ENCODE measurements around the gene NEAT1.
"Not testable (repeated sequence)": the region's sequence is repeated elsewhere in the genome, so short reads cannot be mapped to it uniquely, and the experiment has no call there.

The NEAT1 gene

GRCh38 chr11:65444314-65445051, 21.9 kb downstream of the NEAT1 start:
- peak; percentile 32 for TF ChIP-seq POLR2A (IDR thresholded peaks at IDR 0.05; ENCODE audit: extremely low read depth, insufficient read length)
- TF ChIP-seq MAX (IDR thresholded peaks at IDR 0.05; ENCODE audit: low read depth, low read length), result no peak
- TF ChIP-seq MYC (IDR thresholded peaks at IDR 0.05; ENCODE audit: low read depth, low read length), result no peak
- H3K4me3 ChIP-seq (ENCODE audit: low read depth, low read length), result no peak overlapping the region
- DNase-seq (ENCODE audit: low read depth), result no peak

DNA sequence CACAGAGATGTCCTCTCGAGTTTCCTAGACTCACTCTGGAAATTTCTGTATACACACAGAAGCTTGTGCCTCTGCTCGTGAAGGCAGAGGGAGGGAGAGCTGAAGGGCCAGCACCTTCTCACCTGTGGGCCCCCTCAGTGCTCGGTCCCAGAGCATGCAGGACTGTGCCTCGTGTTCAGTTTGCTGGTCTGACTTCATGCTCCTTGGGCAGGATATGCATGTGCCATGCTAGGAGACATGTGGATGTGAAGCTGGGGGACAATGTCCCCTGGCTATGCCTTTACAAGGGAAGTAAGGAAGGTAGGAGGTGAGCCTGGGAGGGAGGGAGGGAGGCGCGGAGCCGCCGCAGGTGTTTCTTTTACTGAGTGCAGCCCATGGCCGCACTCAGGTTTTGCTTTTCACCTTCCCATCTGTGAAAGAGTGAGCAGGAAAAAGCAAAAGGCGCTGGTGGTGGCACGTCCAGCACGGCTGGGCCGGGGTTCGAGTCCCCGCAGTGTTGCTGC, 22.6 kb downstream of the NEAT1 start:
- DNase-seq (ENCODE audit: low read depth), result no peak

GRCh38 chr11:65445604-65446445, 23.2 kb downstream of the NEAT1 start:
- no peak overlapping the region for H3K4me3 ChIP-seq (ENCODE audit: low read depth, low read length)
- DNase-seq (ENCODE audit: low read depth), result peak; percentile 61
- TF ChIP-seq POLR2A (IDR thresholded peaks at IDR 0.05; ENCODE audit: extremely low read depth, insufficient read length), result peak; percentile 26
- TF ChIP-seq, protein P1, sequence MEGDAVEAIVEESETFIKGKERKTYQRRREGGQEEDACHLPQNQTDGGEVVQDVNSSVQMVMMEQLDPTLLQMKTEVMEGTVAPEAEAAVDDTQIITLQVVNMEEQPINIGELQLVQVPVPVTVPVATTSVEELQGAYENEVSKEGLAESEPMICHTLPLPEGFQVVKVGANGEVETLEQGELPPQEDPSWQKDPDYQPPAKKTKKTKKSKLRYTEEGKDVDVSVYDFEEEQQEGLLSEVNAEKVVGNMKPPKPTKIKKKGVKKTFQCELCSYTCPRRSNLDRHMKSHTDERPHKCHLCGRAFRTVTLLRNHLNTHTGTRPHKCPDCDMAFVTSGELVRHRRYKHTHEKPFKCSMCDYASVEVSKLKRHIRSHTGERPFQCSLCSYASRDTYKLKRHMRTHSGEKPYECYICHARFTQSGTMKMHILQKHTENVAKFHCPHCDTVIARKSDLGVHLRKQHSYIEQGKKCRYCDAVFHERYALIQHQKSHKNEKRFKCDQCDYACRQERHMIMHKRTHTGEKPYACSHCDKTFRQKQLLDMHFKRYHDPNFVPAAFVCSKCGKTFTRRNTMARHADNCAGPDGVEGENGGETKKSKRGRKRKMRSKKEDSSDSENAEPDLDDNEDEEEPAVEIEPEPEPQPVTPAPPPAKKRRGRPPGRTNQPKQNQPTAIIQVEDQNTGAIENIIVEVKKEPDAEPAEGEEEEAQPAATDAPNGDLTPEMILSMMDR (IDR thresholded peaks at IDR 0.05; ENCODE audit: low read depth, low read length), result no peak

More for the DNA sequence above, 22.6 kb downstream of the NEAT1 start:
- H3K4me3 ChIP-seq (ENCODE audit: low read depth, low read length), result no peak overlapping the region
- TF ChIP-seq MAX (IDR thresholded peaks at IDR 0.05; ENCODE audit: low read depth, low read length), result 0 out of 2 replicates have a peak, but pooled peaks have one; percentile 23
- TF ChIP-seq MYC (IDR thresholded peaks at IDR 0.05; ENCODE audit: low read depth, low read length), result no peak

- no peak overlapping the region for H3K4me3 ChIP-seq (ENCODE audit: low read depth, low read length)
- no peak for TF ChIP-seq POLR2A (IDR thresholded peaks at IDR 0.05; ENCODE audit: extremely low read depth, insufficient read length)
- no peak for TF ChIP-seq MAX (IDR thresholded peaks at IDR 0.05; ENCODE audit: low read depth, low read length)
- TF ChIP-seq MYC (IDR thresholded peaks at IDR 0.05; ENCODE audit: low read depth, low read length), result no peak
- TF ChIP-seq, protein P1 (IDR thresholded peaks at IDR 0.05; ENCODE audit: low read depth, low read length), result no peak
- no peak for DNase-seq (ENCODE audit: low read depth)
These were observed 24.1 kb downstream of the NEAT1 start for GRCh38 chr11:65446446-65447277.

DNA sequence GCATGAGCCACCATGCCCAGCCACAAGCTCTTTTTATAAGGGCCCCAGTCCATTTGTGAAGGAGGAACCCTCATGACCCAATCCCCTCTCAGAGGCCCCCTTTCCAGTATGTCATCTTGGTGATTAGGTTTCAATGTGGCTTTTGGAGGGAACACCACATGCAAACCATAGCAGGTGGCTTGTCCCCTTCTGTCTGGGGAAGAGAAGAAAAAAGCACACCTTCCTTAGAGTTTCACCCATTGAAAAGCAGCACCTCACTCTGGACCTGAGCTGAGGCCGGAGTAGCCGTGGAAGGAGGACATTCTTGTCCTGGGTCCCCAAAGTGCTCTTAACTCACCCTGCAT, 25.4 kb downstream of the NEAT1 start:
- no peak for DNase-seq (ENCODE audit: low read depth)
- H3K4me3 ChIP-seq (ENCODE audit: low read depth, low read length), result no peak overlapping the region
- TF ChIP-seq POLR2A (IDR thresholded peaks at IDR 0.05; ENCODE audit: extremely low read depth, insufficient read length) (no peak), MAX (IDR thresholded peaks at IDR 0.05; ENCODE audit: low read depth, low read length) (no peak; the same call in 1 of the 2 replicates), MYC (IDR thresholded peaks at IDR 0.05; ENCODE audit: low read depth, low read length) (no peak)
- TF ChIP-seq, protein P1 (IDR thresholded peaks at IDR 0.05; ENCODE audit: low read depth, low read length), result no peak

DNA sequence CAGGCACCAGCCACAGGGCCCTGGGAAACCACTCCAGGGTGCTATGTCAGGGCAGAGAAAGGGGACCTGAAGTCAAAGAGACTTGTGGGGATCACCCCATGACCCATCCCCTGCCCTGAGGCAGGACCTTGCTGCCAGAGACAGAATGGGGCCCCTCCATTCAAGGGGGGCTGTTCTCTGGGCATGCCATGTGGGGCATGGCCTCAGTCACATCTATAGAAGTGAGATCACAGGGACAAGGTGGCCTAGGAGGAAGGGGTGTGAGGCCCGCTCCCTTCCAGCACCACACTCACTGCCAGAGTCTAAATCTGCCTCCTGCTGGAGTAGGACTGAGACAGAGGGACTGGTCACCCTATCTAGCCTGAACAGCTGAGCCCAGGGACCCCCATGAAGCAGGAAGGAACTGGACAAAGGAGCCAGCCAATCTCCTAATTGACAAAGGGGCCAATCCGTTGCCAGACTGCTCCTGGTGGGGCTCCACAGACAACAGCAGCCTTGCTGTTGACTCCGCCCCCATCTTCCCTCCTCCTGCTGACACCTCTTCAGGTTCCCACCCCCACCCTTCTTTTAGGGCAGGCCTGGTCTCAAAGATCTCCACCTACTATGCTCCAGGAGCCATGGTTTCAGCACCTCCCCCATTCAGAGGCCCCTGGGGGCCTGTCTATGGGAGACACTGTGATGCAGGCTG, 26.0 kb downstream of the NEAT1 start:
- no peak for DNase-seq (ENCODE audit: low read depth)

DNA sequence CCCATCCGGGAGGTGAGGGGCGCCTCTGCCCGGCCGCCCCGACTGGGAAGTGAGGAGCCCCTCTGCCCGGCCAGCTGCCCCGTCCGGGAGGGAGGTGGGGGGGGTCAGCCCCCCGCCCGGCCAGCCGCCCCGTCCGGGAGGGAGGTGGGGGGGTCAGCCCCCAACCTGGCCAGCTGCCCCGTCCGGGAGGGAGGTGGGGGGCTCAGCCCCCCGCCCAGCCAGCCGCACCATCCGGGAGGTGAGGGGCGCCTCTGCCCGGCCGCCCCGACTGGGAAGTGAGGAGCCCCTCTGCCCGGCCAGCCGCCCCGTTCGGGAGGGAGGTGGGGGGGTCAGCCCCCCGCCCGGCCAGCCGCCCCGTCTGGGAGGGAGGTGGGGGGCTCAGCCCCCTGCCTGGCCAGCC, 28.7 kb downstream of the NEAT1 start:
- not testable (repeated sequence) for DNase-seq (ENCODE audit: low read depth); H3K4me3 ChIP-seq (ENCODE audit: low read depth, low read length)

More for the DNA sequence above, 26.0 kb downstream of the NEAT1 start:
- H3K4me3 ChIP-seq (ENCODE audit: low read depth, low read length), result no peak overlapping the region
- TF ChIP-seq POLR2A (IDR thresholded peaks at IDR 0.05; ENCODE audit: extremely low read depth, insufficient read length), result no peak
- no peak for TF ChIP-seq MAX (IDR thresholded peaks at IDR 0.05; ENCODE audit: low read depth, low read length)
- TF ChIP-seq, protein P1 (IDR thresholded peaks at IDR 0.05; ENCODE audit: low read depth, low read length), result no peak
- no peak for TF ChIP-seq MYC (IDR thresholded peaks at IDR 0.05; ENCODE audit: low read depth, low read length)

DNA sequence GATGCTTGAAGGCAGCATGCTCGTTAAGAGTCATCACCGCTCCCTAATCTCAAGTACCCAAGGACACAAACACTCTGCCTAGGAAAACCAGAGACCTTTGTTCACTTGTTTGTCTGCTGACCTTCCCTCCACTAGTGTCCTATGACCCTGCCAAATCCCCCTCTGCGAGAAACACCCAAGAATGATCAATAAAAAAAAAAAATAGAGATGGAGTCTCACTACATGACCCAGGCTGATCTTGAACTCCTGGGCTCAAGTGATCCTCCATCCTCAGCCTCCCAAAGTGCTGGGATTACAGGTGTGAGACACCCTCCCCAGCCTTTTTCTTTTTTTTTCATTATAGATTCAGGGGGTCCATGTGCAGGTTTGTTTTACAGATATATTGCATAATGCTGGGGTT, 29.7 kb downstream of the NEAT1 start:
- not testable (repeated sequence) for DNase-seq (ENCODE audit: low read depth); H3K4me3 ChIP-seq (ENCODE audit: low read depth, low read length)

All from NB4 (cell line).